Loucy (cell line): ENCODE results near the gene NCOA1.

Experiments used
- H2AFZ ChIP-seq: fragments of 200-600 bp; sonication (generic); 2 replicates; pipeline ENCODE4 v1.6.0; 2016; ENCODE audit warnings: antibody characterized with exemption, mild to moderate bottlenecking, low read length, moderate library complexity
- H3F3A ChIP-seq: fragments of 200-600 bp; 2 replicates; pipeline ENCODE4 v1.6.0; 2016; ENCODE audit warnings: antibody characterized with exemption, low read depth, mild to moderate bottlenecking
- H3K27me3 ChIP-seq: fragments of 200-600 bp; sonication (generic); 2 replicates; pipeline ENCODE4 v1.6.1; 2014; ENCODE audit warnings: low read length, mild to moderate bottlenecking; ENCODE audit not compliant: insufficient read depth, poor library complexity, severe bottlenecking
- H3K36me3 ChIP-seq: fragments of 200-600 bp; sonication (generic); 2 replicates; pipeline ENCODE4 v1.6.1; 2016; ENCODE audit warnings: low read length; ENCODE audit not compliant: insufficient read depth
- H3K4me1 ChIP-seq: fragments of 200-600 bp; sonication (generic); 2 replicates; pipeline ENCODE4 v1.5.1; 2014; ENCODE audit warnings: low read length, mild to moderate bottlenecking; ENCODE audit not compliant: insufficient read depth, poor library complexity, severe bottlenecking
- H3K4me2 ChIP-seq: fragments of 200-600 bp; sonication (generic); 2 replicates; pipeline ENCODE4 v1.6.0; 2014; ENCODE audit warnings: antibody characterized with exemption, low read length, low read depth, mild to moderate bottlenecking; ENCODE audit not compliant: poor library complexity, severe bottlenecking
- H3K4me3 ChIP-seq: fragments of 200-600 bp; sonication (generic); 2 replicates; pipeline ENCODE4 v1.5.1; 2014; ENCODE audit warnings: low read length, mild to moderate bottlenecking, mixed read lengths; ENCODE audit not compliant: poor library complexity, severe bottlenecking
- H3K79me2 ChIP-seq: fragments of 200-600 bp; sonication (generic); 2 replicates; pipeline ENCODE4 v1.6.1; 2014; ENCODE audit warnings: low read length; ENCODE audit not compliant: insufficient read depth
- H3K9ac ChIP-seq: fragments of 200-600 bp; sonication (generic); 2 replicates; pipeline ENCODE4 v1.6.0; 2014; ENCODE audit warnings: mild to moderate bottlenecking, low read depth, low read length, moderate library complexity; ENCODE audit not compliant: poor library complexity, severe bottlenecking
- H3K9me2 ChIP-seq: fragments of 200-600 bp; sonication (generic); replicated peaks from 2 replicates; pipeline ENCODE4 v1.6.1; 2016; ENCODE audit warnings: low read depth, low read length, mixed read lengths
- H3K9me3 ChIP-seq: fragments of 200-600 bp; sonication (generic); 2 replicates; pipeline ENCODE4 v1.6.1; 2014; ENCODE audit warnings: mild to moderate bottlenecking, antibody characterized with exemption, low read length, low read depth; ENCODE audit not compliant: insufficient read depth
- H4K20me1 ChIP-seq: fragments of 200-600 bp; sonication (generic); 2 replicates; pipeline ENCODE4 v1.6.0; 2014; ENCODE audit warnings: antibody characterized with exemption, low read length, mild to moderate bottlenecking; ENCODE audit not compliant: insufficient read depth, poor library complexity, severe bottlenecking
- CTCF ChIP-seq: fragments of 200-600 bp; sonication (generic); conservative IDR thresholded peaks from 2 replicates; pipeline ENCODE4 v1.5.1; 2014; ENCODE audit warnings: mild to moderate bottlenecking, antibody characterized with exemption, low read length
- EZH2phosphoT487 ChIP-seq: fragments of 200-600 bp; IDR thresholded peaks from 2 replicates; pipeline ENCODE4 v1.6.1; 2018; ENCODE audit warnings: antibody characterized with exemption, mild to moderate bottlenecking, moderate library complexity, borderline replicate concordance

The NCOA1 gene

GRCh38 chr2:24717263-24717951, 226.4 kb downstream of the NCOA1 start:
- H3K79me2 ChIP-seq: no peaks in the 10 kb centered on the region
- no peak overlapping the region for H2AFZ ChIP-seq
- H3K36me3 ChIP-seq: peaks cover 3% of the 10 kb centered on the region
- no peaks in the 10 kb centered on the region for H3F3A ChIP-seq
- TF ChIP-seq EZH2phosphoT487 (no peak), CTCF (no peak)
- no peak overlapping the region for H3K4me3 ChIP-seq
- H3K9me3 ChIP-seq: no peaks in the 10 kb centered on the region
- no peak overlapping the region for H3K9ac ChIP-seq
- no peaks in the 10 kb centered on the region for H3K4me1 ChIP-seq
- no peaks in the 10 kb centered on the region for H3K9me2 ChIP-seq
- H4K20me1 ChIP-seq: no peaks in the 10 kb centered on the region
- H3K27me3 ChIP-seq: no peaks in the 10 kb centered on the region
- H3K4me2 ChIP-seq: no peak overlapping the region

GRCh38 chr2:24720310-24720709, 229.3 kb downstream of the NCOA1 start:
- Histone ChIP-seq H4K20me1 (no peaks in the 10 kb centered on the region), H3K9me2 (no peaks in the 10 kb centered on the region), H3K9me3 (no peaks in the 10 kb centered on the region), H3F3A (no peaks in the 10 kb centered on the region), H3K79me2 (no peaks in the 10 kb centered on the region), H3K36me3 (peaks cover 3% of the 10 kb centered on the region; the same call in 1 of the 2 replicates), H3K4me2 (no peak overlapping the region), H2AFZ (no peak overlapping the region), H3K27me3 (no peaks in the 10 kb centered on the region), H3K4me1 (no peaks in the 10 kb centered on the region), H3K4me3 (no peak overlapping the region), H3K9ac (no peak overlapping the region)
- TF ChIP-seq EZH2phosphoT487: no peak
- no peak for TF ChIP-seq CTCF

GRCh38 chr2:24721470-24721869, 230.4 kb downstream of the NCOA1 start:
- Histone ChIP-seq H3K9ac (no peak overlapping the region), H3K9me2 (no peaks in the 10 kb centered on the region), H2AFZ (no peak overlapping the region), H3K4me3 (no peak overlapping the region), H3K27me3 (no peaks in the 10 kb centered on the region), H3F3A (no peaks in the 10 kb centered on the region), H4K20me1 (no peaks in the 10 kb centered on the region), H3K4me2 (no peak overlapping the region), H3K4me1 (no peaks in the 10 kb centered on the region), H3K79me2 (no peaks in the 10 kb centered on the region), H3K36me3 (0 out of 2 replicates have a peak, but pooled peaks cover 2% of the 10 kb centered on the region), H3K9me3 (no peaks in the 10 kb centered on the region)
- TF ChIP-seq CTCF (no peak), EZH2phosphoT487 (no peak)
